ENCODE data around the gene CDH18. TPM values are rescaled to one million over a fixed set of nuclear protein-coding genes. Genes with fewer than 3 reads are reported as not detected.

The CDH18 gene
- total and polyA plus RNA-seq, 2 donors from 2014 or later = not detected

DNA sequence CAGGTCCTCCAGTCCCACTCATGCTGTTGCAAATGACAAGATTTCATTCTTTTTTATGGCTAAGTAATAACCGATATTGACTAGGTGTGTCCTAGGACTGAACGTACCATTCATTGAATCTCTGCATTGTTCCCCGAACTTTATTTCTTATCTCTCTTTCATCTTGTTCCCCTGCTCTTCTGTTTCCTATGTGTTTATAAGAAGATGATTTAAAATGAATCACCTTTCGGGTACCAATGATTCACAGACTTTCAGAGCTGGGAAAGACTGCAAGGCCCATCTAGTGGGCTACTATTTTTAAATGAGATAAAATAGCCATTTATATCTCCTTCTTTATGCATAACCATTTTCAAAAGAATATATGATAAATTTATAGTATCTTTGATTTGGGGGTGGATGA lies 133.0 kb downstream of the CDH18 start:
- FAIRE-seq (no peak), DNase-seq (no peak)
- Histone ChIP-seq H3K27ac (ENCODE audit: low read depth in 2 of 2, low read length in 2 of 2) (no peak overlapping the region), H3K4me1 (ENCODE audit: control insufficient read depth in 2 of 3, insufficient read depth in 2 of 3, low read depth in 1 of 3, low read length in 3 of 3) (no peaks in the 10 kb centered on the region), H3K4me3 (ENCODE audit: low read length in 3 of 3) (no peak overlapping the region), H3K9ac (ENCODE audit: low read length in 3 of 3) (no peak overlapping the region), H3K9me3 (ENCODE audit: control insufficient read depth in 2 of 3, insufficient read depth in 1 of 3, low read length in 3 of 3) (no peaks in the 10 kb centered on the region), H3K27me3 (ENCODE audit: control insufficient read depth, insufficient read depth, low read length) (no peaks in the 10 kb centered on the region), H3K36me3 (ENCODE audit: control insufficient read depth in 2 of 3, insufficient read depth in 3 of 3, low read length in 3 of 3) (no peaks in the 10 kb centered on the region)
- intact Hi-C loops (cut with DNase I) = no loop called here
- TF ChIP-seq, protein P1, sequence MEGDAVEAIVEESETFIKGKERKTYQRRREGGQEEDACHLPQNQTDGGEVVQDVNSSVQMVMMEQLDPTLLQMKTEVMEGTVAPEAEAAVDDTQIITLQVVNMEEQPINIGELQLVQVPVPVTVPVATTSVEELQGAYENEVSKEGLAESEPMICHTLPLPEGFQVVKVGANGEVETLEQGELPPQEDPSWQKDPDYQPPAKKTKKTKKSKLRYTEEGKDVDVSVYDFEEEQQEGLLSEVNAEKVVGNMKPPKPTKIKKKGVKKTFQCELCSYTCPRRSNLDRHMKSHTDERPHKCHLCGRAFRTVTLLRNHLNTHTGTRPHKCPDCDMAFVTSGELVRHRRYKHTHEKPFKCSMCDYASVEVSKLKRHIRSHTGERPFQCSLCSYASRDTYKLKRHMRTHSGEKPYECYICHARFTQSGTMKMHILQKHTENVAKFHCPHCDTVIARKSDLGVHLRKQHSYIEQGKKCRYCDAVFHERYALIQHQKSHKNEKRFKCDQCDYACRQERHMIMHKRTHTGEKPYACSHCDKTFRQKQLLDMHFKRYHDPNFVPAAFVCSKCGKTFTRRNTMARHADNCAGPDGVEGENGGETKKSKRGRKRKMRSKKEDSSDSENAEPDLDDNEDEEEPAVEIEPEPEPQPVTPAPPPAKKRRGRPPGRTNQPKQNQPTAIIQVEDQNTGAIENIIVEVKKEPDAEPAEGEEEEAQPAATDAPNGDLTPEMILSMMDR (IDR thresholded peaks at IDR 0.05; ENCODE audit: borderline replicate concordance, extremely low read depth, insufficient read depth) = no peak

GRCh38 chr5:19853616-19854240 lies 134.3 kb downstream of the CDH18 start:
- H3K4me1 ChIP-seq (ENCODE audit: control insufficient read depth in 2 of 3, insufficient read depth in 2 of 3, low read depth in 1 of 3, low read length in 3 of 3) = no peaks in the 10 kb centered on the region
- no peak for DNase-seq
- H3K27me3 ChIP-seq (ENCODE audit: control insufficient read depth, insufficient read depth, low read length) = no peaks in the 10 kb centered on the region
- no peak overlapping the region for H3K4me3 ChIP-seq (ENCODE audit: low read length in 3 of 3)
- H3K9me3 ChIP-seq (ENCODE audit: control insufficient read depth in 2 of 3, insufficient read depth in 1 of 3, low read length in 3 of 3) = no peaks in the 10 kb centered on the region
- H3K27ac ChIP-seq (ENCODE audit: low read depth in 2 of 2, low read length in 2 of 2) = no peak overlapping the region
- intact Hi-C loops (cut with DNase I) = no loop called here
- TF ChIP-seq, protein P1 (IDR thresholded peaks at IDR 0.05; ENCODE audit: borderline replicate concordance, extremely low read depth, insufficient read depth) = no peak
- H3K9ac ChIP-seq (ENCODE audit: low read length in 3 of 3) = no peak overlapping the region
- no peak for FAIRE-seq
- H3K36me3 ChIP-seq (ENCODE audit: control insufficient read depth in 2 of 3, insufficient read depth in 3 of 3, low read length in 3 of 3) = no peaks in the 10 kb centered on the region

DNA sequence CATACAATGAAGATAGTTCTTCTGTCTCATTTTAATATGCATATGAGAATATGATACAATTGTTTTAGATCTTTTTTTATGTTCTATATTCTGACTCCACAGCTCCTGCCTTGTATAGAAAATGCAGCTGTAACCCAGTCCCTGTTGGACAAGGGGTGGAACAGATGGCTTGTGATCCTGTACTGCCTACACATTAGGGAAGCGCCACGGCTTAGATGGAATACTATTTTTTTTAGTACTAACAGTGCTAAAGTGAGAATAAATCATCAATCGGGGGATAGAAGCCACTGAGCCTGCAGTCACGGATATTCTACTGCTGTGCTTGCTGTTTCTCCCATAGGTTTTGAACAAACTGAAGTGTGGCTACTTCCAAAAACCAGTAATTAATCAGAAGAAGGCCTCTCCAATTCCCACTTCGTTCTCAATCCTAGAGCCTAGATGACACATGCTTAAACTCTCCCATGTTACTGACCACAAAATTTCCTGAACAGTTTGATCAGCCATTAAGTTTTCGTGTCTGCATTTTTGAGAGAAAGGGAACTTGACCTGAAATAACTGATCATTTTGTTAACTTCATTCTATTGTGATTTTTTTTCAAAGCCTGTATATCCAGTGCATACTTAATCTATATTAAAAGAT lies 150.3 kb downstream of the CDH18 start:
- intact Hi-C loops (cut with DNase I) = no loop called here
- no peak for FAIRE-seq
- TF ChIP-seq, protein P1 (IDR thresholded peaks at IDR 0.05; ENCODE audit: borderline replicate concordance, extremely low read depth, insufficient read depth) = no peak

More for the DNA sequence above, 150.3 kb downstream of the CDH18 start:
- no peaks in the 10 kb centered on the region for H3K36me3 ChIP-seq (ENCODE audit: control insufficient read depth in 2 of 3, insufficient read depth in 3 of 3, low read length in 3 of 3)
- H3K4me1 ChIP-seq (ENCODE audit: control insufficient read depth in 2 of 3, insufficient read depth in 2 of 3, low read depth in 1 of 3, low read length in 3 of 3) = no peaks in the 10 kb centered on the region
- no peak overlapping the region for H3K27ac ChIP-seq (ENCODE audit: low read depth in 2 of 2, low read length in 2 of 2)
- H3K27me3 ChIP-seq (ENCODE audit: control insufficient read depth, insufficient read depth, low read length) = no peaks in the 10 kb centered on the region
- H3K4me3 ChIP-seq (ENCODE audit: low read length in 3 of 3) = no peak overlapping the region
- no peaks in the 10 kb centered on the region for H3K9me3 ChIP-seq (ENCODE audit: control insufficient read depth in 2 of 3, insufficient read depth in 1 of 3, low read length in 3 of 3)
- no peak overlapping the region for H3K9ac ChIP-seq (ENCODE audit: low read length in 3 of 3)
- no peak for DNase-seq

Measured in kidney (tissue), 14 donors.